ENCODE measurements around the gene AP1AR.

AP1AR gene

GRCh38 chr4:112210777-112211176 lies 20.8 kb upstream of the AP1AR start:
- TF ChIP-seq CTCF (conservative IDR thresholded peaks at IDR 0.05; ENCODE audit: control insufficient read depth, insufficient read depth, low read depth, low read length): no peak
- H3K4me3 ChIP-seq (ENCODE audit: control insufficient read depth, low read depth, low read length): no peak overlapping the region
- DNase-seq (ENCODE audit: low read depth): peak; percentile 64

- no peak for TF ChIP-seq CTCF (conservative IDR thresholded peaks at IDR 0.05; ENCODE audit: control insufficient read depth, insufficient read depth, low read depth, low read length)
- DNase-seq (ENCODE audit: low read depth): peak; percentile 41
- H3K4me3 ChIP-seq (ENCODE audit: control insufficient read depth, low read depth, low read length): no peak overlapping the region
Observed at GRCh38 chr4:112213091-112213490, 18.5 kb upstream of the AP1AR start.

- DNase-seq (ENCODE audit: low read depth): peak; percentile 90
Observed at GRCh38 chr4:112213856-112214255, 17.7 kb upstream of the AP1AR start.

GRCh38 chr4:112214390-112215264 lies 17.0 kb upstream of the AP1AR start:
- DNase-seq (ENCODE audit: low read depth): peak; percentile 53
- peak; percentile 50 for TF ChIP-seq CTCF (conservative IDR thresholded peaks at IDR 0.05; ENCODE audit: control insufficient read depth, insufficient read depth, low read depth, low read length)
- H3K4me3 ChIP-seq (ENCODE audit: control insufficient read depth, low read depth, low read length): no peak overlapping the region

More at GRCh38 chr4:112213856-112214255, 17.7 kb upstream of the AP1AR start:
- H3K4me3 ChIP-seq (ENCODE audit: control insufficient read depth, low read depth, low read length): no peak overlapping the region
- TF ChIP-seq CTCF (conservative IDR thresholded peaks at IDR 0.05; ENCODE audit: control insufficient read depth, insufficient read depth, low read depth, low read length): no peak

- H3K4me3 ChIP-seq (ENCODE audit: control insufficient read depth, low read depth, low read length): no peak overlapping the region
- no peak for TF ChIP-seq CTCF (conservative IDR thresholded peaks at IDR 0.05; ENCODE audit: control insufficient read depth, insufficient read depth, low read depth, low read length)
- DNase-seq (ENCODE audit: low read depth): no peak
Observed at GRCh38 chr4:112219826-112220366, 11.7 kb upstream of the AP1AR start.

- DNase-seq (ENCODE audit: low read depth): no peak
- H3K4me3 ChIP-seq (ENCODE audit: control insufficient read depth, low read depth, low read length): no peak overlapping the region
- TF ChIP-seq CTCF (conservative IDR thresholded peaks at IDR 0.05; ENCODE audit: control insufficient read depth, insufficient read depth, low read depth, low read length): no peak
Observed at GRCh38 chr4:112222219-112222955, 9.2 kb upstream of the AP1AR start.

Data from fibroblast of mammary gland (primary cell).